ENCODE data around the gene REC8. TPM values are rescaled to one million over a fixed set of nuclear protein-coding genes. Genes with fewer than 3 reads are reported as not detected.

Gene REC8
- total RNA-seq: 28.5 and 44.8 TPM in 2 replicates
- polyA plus RNA-seq: 170 and 193 TPM in 2 replicates

- Histone ChIP-seq H3K79me2 (peaks cover 25% of the 10 kb centered on the region), H4K20me1 (ENCODE audit: insufficient read depth, poor library complexity, severe bottlenecking) (no peaks in the 10 kb centered on the region), H2AFZ (peak within 1 kb of the TSS; percentile 16), H3K9me3 (ENCODE audit: low read depth) (no peaks in the 10 kb centered on the region), H3K27me3 (no peaks in the 10 kb centered on the region), H3K9me2 (replicated peaks; ENCODE audit: insufficient read depth) (no peaks in the 10 kb centered on the region), H3K4me3 (peak within 1 kb of the TSS; percentile 11), H3K4me2 (peak within 1 kb of the TSS; percentile 81), H3K4me1 (ENCODE audit: insufficient read depth) (peaks cover 5% of the 10 kb centered on the region), H3K36me3 (replicated peaks; ENCODE audit: insufficient read depth, low read depth) (peaks cover 2% of the 10 kb centered on the region), H3K27ac (peak within 1 kb of the TSS; percentile 71)
- DNase-seq (ENCODE audit: low spot score): peak; percentile 95
- TF ChIP-seq EZH2 (IDR thresholded peaks at IDR 0.05; ENCODE audit: borderline replicate concordance): no peak
- no peak for TF ChIP-seq EZH2phosphoT487 (IDR thresholded peaks at IDR 0.05; ENCODE audit: low read depth, severe bottlenecking, unreplicated experiment)
- TF ChIP-seq CTCF (IDR thresholded peaks at IDR 0.05; ENCODE audit: poor library complexity): no peak
- 11% methylated on average over 58 of the region's 63 CpGs for WGBS (ENCODE audit: low lambda C conversion rate, missing lambda C conversion rate)
These were observed at the start of gene REC8 for GRCh38 chr14:24171422-24172260. Gene REC8 (plus strand): TSS chr14:24172080. CDS start chr14:24172553, 473 bp downstream.

GRCh38 chr14:24122416-24122815, 49.5 kb upstream of the REC8 start:
- H3K9me3 ChIP-seq (ENCODE audit: low read depth): no peaks in the 10 kb centered on the region
- H3K4me2 ChIP-seq: no peak overlapping the region
- no peaks in the 10 kb centered on the region for H3K9me2 ChIP-seq (replicated peaks; ENCODE audit: insufficient read depth)
- DNase-seq (ENCODE audit: low spot score): no peak
- H3K27me3 ChIP-seq: no peaks in the 10 kb centered on the region
- WGBS (ENCODE audit: low lambda C conversion rate, missing lambda C conversion rate): 68% methylated on average over 3 of the region's 4 CpGs
- no peak overlapping the region for H3K4me3 ChIP-seq
- TF ChIP-seq EZH2phosphoT487 (IDR thresholded peaks at IDR 0.05; ENCODE audit: low read depth, severe bottlenecking, unreplicated experiment): no peak
- no peak for TF ChIP-seq CTCF (IDR thresholded peaks at IDR 0.05; ENCODE audit: poor library complexity)
- TF ChIP-seq EZH2 (IDR thresholded peaks at IDR 0.05; ENCODE audit: borderline replicate concordance): no peak
- H3K27ac ChIP-seq: no peak overlapping the region
- H3K36me3 ChIP-seq (replicated peaks; ENCODE audit: insufficient read depth, low read depth): no peaks in the 10 kb centered on the region
- no peak overlapping the region for H2AFZ ChIP-seq
- no peaks in the 10 kb centered on the region for H4K20me1 ChIP-seq (ENCODE audit: insufficient read depth, poor library complexity, severe bottlenecking)
- H3K79me2 ChIP-seq: no peaks in the 10 kb centered on the region
- no peaks in the 10 kb centered on the region for H3K4me1 ChIP-seq (ENCODE audit: insufficient read depth)

- TF ChIP-seq CTCF (IDR thresholded peaks at IDR 0.05; ENCODE audit: poor library complexity) (no peak), EZH2phosphoT487 (IDR thresholded peaks at IDR 0.05; ENCODE audit: low read depth, severe bottlenecking, unreplicated experiment) (no peak), EZH2 (IDR thresholded peaks at IDR 0.05; ENCODE audit: borderline replicate concordance) (no peak)
- 96% methylated on average over 8 of the region's 8 CpGs for WGBS (ENCODE audit: low lambda C conversion rate, missing lambda C conversion rate)
- no peak for DNase-seq (ENCODE audit: low spot score)
- Histone ChIP-seq H2AFZ (no peak overlapping the region), H3K4me3 (no peak overlapping the region), H3K4me1 (ENCODE audit: insufficient read depth) (no peaks in the 10 kb centered on the region), H3K9me2 (replicated peaks; ENCODE audit: insufficient read depth) (no peaks in the 10 kb centered on the region), H3K79me2 (no peaks in the 10 kb centered on the region), H3K27me3 (no peaks in the 10 kb centered on the region), H3K36me3 (replicated peaks; ENCODE audit: insufficient read depth, low read depth) (no peaks in the 10 kb centered on the region), H3K4me2 (no peak overlapping the region), H4K20me1 (ENCODE audit: insufficient read depth, poor library complexity, severe bottlenecking) (no peaks in the 10 kb centered on the region), H3K27ac (no peak overlapping the region), H3K9me3 (ENCODE audit: low read depth) (no peaks in the 10 kb centered on the region)
These were observed 49.0 kb upstream of the REC8 start for GRCh38 chr14:24122898-24123297.

Data from hepatocyte (in vitro differentiated cells).